Hematopoietic multipotent progenitor cell treated with erythropoietin and hydrocortisone succinate and interleukin-3 and kit ligand, for 4 days (in vitro differentiated cells): ENCODE results near the gene LZTS3.
"Not testable (repeated sequence)": the region's sequence is repeated elsewhere in the genome, so short reads cannot be mapped to it uniquely, and the experiment has no call there.

Experiments
- DNase-seq: peaks from one replicate; pipeline ENCODE4 v3.0.0-alpha.2; 2015

The LZTS3 gene

GRCh38 chr20:3172933-3173609 is at the start of gene LZTS3:
Gene LZTS3 (minus strand): TSS chr20:3173549. CDS start chr20:3167163, 6,386 bp downstream.
- DNase-seq: peak; percentile 83

GRCh38 chr20:3221398-3222226 is 48.3 kb upstream of the LZTS3 start:
- DNase-seq: no peak

- peak; percentile 84 for DNase-seq
These were observed 45.1 kb upstream of the LZTS3 start for GRCh38 chr20:3218307-3218988.

GRCh38 chr20:3215359-3215917 is 42.1 kb upstream of the LZTS3 start:
- not testable (repeated sequence) for DNase-seq

GRCh38 chr20:3213226-3213625 is 39.9 kb upstream of the LZTS3 start:
- DNase-seq: no peak

GRCh38 chr20:3210346-3210745 is 37.0 kb upstream of the LZTS3 start:
- no peak for DNase-seq

GRCh38 chr20:3209946-3210317 is 36.6 kb upstream of the LZTS3 start:
- peak; percentile 49 for DNase-seq

- peak; percentile 86 for DNase-seq
These were observed 36.1 kb upstream of the LZTS3 start, which contains the start of gene ITPA for GRCh38 chr20:3209257-3209945. Gene ITPA (plus strand): TSS chr20:3209498. CDS start chr20:3209552, 54 bp downstream.

GRCh38 chr20:3208786-3209256 is 35.5 kb upstream of the LZTS3 start:
- no peak for DNase-seq

GRCh38 chr20:3204124-3204794 is 30.9 kb upstream of the LZTS3 start, which contains the start of gene DDRGK1:
Gene DDRGK1 (minus strand): TSS chr20:3204682. CDS start chr20:3204627, 55 bp downstream.
- peak; percentile 95 for DNase-seq

- DNase-seq: peak; percentile 77
These were observed 30.2 kb upstream of the LZTS3 start for GRCh38 chr20:3203315-3204123.

- no peak for DNase-seq
These were observed 29.6 kb upstream of the LZTS3 start for GRCh38 chr20:3202965-3203314.

- DNase-seq: no peak
These were observed 26.8 kb upstream of the LZTS3 start for GRCh38 chr20:3199976-3200755.

GRCh38 chr20:3199206-3199605 is 25.9 kb upstream of the LZTS3 start:
- no peak for DNase-seq

- DNase-seq: no peak
These were observed 22.4 kb upstream of the LZTS3 start for GRCh38 chr20:3195590-3196237.

GRCh38 chr20:3194617-3195280 is 21.4 kb upstream of the LZTS3 start:
- no peak for DNase-seq

GRCh38 chr20:3193806-3194616 is 20.7 kb upstream of the LZTS3 start:
- no peak for DNase-seq
